T-helper 2 cell (primary cell): ENCODE results near the gene WDTC1.
"Not testable (repeated sequence)": the region's sequence is repeated elsewhere in the genome, so short reads cannot be mapped to it uniquely, and the experiment has no call there.

ENCODE experiments used
- DNase-seq, 5 experiments: peaks; one replicate each; pipeline versions ENCODE4 v3.0.0 to v3.0.0-alpha.2; 2012 to 2022
- total RNA-seq, 2 donors: gene quantifications; one replicate each; lab custom pipeline; 2026; lab: John Stamatoyannopoulos, UW

The WDTC1 gene
- 42.1 to 49.6 reads per million in 2 donors for total RNA-seq

GRCh38 chr1:27234049-27234882, at the start of gene WDTC1:
Gene WDTC1 (plus strand): TSS chr1:27234632. CDS start chr1:27261055, 26,423 bp downstream.
- DNase-seq = peak; percentile 97 to 99 (median 98)

DNA sequence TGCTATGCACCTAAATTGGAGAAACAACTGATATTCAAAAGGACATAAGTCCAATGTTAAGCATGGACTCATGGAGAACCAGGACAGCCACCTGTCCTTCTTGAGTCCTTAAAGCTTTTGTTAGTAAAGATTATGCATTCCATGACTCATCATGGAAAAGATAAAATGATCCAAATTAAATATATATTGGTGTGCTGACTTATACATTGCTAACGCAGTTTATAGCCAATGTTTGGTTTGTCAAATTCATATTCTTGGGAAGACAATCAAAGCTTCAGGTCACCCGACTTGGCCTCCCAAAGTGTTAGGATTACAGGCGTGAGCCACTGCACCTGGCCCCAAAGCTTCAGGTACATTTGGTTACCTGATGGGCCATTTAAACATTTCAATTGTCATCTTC, 49.8 kb upstream of the WDTC1 start:
- not testable (repeated sequence) for DNase-seq

GRCh38 chr1:27192039-27192529, 42.3 kb upstream of the WDTC1 start:
- no peak for DNase-seq

- no peak for DNase-seq
Measured at GRCh38 chr1:27193194-27193593, 41.2 kb upstream of the WDTC1 start.

- DNase-seq = no peak
Measured at GRCh38 chr1:27201295-27201694, 33.1 kb upstream of the WDTC1 start.

GRCh38 chr1:27203946-27204345, 30.5 kb upstream of the WDTC1 start:
- DNase-seq = no peak

- DNase-seq = not testable (repeated sequence)
Measured at GRCh38 chr1:27207238-27207637, 27.2 kb upstream of the WDTC1 start.

GRCh38 chr1:27208143-27208850, 26.1 kb upstream of the WDTC1 start:
- not testable (repeated sequence) for DNase-seq

GRCh38 chr1:27216466-27216865, 18.0 kb upstream of the WDTC1 start:
- no peak for DNase-seq

- no peak for DNase-seq
Measured at GRCh38 chr1:27217401-27217800, 17.0 kb upstream of the WDTC1 start.

GRCh38 chr1:27218736-27219135, 15.7 kb upstream of the WDTC1 start:
- no peak for DNase-seq

DNA sequence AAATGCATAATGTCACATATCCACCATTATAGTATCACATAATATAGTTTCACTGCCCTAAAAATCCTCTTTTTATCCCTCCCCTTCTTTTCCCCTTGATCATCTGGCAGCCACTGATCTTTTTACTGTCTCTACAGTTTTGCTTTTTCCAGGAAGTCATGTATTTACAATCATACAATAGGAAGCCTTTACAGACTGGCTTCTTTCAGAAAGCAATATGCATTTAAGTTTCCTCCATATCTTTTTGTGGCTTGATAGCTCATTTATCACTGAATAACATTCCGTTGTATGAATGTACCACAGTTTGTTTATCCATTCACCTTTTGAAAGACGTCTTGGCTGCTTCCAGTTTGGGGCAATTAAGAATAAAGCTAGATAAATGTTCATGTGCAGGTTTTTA, 14.3 kb upstream of the WDTC1 start:
- DNase-seq = no peak

- DNase-seq = not testable (repeated sequence)
Measured at GRCh38 chr1:27220702-27221497, 13.5 kb upstream of the WDTC1 start.

GRCh38 chr1:27225621-27226020, 8.8 kb upstream of the WDTC1 start:
- DNase-seq = no peak

DNA sequence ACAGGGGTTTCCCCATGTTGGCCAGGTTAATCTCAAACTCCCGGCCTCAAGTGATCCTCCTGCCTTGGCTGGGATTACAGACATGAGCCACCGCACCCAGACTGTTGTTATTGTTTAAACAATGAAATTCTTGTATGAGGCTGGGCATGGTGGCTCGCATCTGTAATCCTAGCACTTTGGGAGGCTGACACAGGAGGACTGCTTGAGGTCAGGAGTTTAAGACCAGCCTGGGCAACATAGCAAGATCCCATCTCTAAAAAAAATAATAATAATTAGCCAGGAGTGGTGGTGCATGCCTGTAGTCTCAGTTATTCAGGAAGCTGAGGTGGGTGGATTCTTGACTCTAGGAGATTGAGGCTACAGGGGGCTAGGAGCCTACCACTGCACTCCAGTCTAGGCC, 6.7 kb upstream of the WDTC1 start:
- no peak for DNase-seq

DNA sequence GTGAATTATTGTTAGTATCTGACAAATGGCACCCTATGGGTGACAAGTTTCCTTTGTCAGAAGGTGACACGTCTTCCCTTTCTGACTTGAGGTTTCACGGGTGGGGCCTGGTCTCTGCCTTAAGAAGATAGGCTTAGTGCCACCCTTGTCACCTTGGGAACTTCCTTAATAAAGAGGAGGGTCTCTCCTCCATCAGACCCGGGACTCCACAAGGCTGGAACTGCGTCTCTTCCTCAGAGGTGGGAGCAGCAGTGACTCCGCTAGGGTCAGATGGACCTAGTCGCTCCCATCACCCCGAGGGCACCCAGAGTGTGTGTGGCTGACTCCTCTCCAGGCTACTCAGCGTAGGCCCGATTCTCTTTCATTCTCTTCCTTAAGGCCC, 774 bp upstream of the WDTC1 start:
- peak in 3 of 5 experiments; percentile 1 to 62 (median 38) for DNase-seq

- no peak for DNase-seq
Measured at GRCh38 chr1:27235827-27236226, 1.4 kb downstream of the WDTC1 start.

DNA sequence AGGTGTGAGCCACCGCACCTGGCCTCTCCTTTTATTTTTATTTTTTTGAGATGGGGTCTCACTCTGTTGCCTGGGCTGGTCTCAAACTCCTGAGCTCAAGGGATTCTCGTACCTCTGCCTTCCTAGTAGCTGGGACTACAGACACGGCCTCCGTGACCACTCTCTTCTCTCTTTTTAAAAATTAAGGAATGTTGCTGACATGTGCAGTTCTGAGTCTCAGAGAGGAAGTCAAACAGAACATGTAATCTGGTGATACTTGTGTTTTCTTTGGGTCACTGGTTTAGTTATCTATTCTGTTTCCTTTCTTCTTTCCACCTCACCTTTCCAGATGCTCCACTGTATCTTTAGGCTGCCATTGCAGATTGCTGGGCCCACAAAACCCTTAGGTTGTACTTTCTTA, 2.7 kb downstream of the WDTC1 start:
- DNase-seq = no peak

- no peak for DNase-seq
Measured at GRCh38 chr1:27238032-27238431, 3.6 kb downstream of the WDTC1 start.

DNA sequence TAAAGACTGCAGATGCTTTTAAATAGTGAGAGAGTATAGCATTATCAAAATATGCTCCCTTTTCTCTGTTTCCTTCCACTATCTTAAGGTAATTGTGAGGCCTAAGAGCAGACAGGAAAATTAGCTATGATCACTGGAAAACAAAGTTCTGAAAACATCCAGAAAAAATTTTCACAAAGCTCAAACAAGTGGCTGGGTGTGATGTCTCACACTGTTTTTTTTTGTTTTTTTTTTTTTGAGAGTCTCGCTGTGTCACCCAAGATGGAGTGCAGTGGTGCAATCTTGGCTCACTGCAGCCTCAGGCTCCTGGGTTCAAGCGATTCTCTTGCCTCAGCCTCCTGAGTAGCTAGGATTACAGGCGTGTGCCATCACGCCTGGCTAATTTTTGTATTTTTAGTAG, 7.2 kb downstream of the WDTC1 start:
- no peak for DNase-seq

DNA sequence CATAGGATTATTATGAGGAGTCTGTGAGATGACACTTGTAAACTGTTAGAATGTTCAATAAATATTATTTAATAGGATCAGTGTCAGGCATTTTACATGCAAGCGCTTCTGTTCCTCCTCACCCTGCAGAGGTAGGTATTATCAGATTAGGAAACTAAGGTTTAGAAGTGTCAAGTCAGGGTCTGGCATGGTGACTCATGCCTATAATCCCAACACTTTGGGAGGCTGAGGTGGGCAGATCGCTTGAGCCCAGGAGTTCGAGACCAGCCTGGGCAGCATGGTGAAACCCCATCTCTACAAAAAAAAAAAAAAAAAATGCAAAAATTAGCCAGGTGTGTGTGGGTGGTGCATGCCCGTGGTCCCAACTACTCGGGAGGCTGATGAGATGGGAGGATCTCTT, 9.2 kb downstream of the WDTC1 start:
- DNase-seq = not testable (repeated sequence)

- DNase-seq = no peak
Measured at GRCh38 chr1:27246194-27246593, 11.8 kb downstream of the WDTC1 start.

DNA sequence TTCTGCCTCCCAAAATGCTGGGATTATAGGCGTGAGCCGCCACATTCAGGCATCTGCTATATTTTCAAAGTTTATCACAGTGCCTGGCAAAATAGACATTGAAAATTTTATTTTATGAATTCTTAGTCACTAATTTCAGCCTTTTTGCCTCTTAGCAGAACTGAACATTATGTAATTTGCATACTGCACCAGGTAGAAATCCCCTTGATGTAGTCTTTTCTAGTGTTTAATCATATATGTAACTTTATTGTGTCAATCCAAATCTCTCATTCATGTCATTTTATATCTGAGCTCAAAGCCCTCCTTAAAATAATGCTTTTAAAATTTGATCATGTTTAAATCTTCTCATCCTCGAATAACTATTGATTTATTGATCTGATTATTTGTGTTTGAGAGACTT, 19.2 kb downstream of the WDTC1 start:
- no peak for DNase-seq
